Thyroid gland (tissue), 4 donors: Measurements from ENCODE around the gene SHISA4. TPM values are rescaled to one million over a fixed set of nuclear protein-coding genes. Genes with fewer than 3 reads are reported as not detected.
A peak's percentile ranks its signal among the peaks of the same experiment; 100 is the strongest.

Source experiments
- DNase-seq, 2 donors: peaks; one replicate each; pipeline ENCODE4 v3.0.0-alpha.2; 2019
- H3K27ac ChIP-seq, 3 donors: fragments of 200-600 bp; sonication (generic); 1 replicate in 2 of 3; 2 replicates in 1 of 3; pipeline ENCODE4 v1.5.1; 2016 to 2019; ENCODE audit warnings: mild to moderate bottlenecking in 1 of 3, moderate library complexity in 1 of 3
- H3K27me3 ChIP-seq: fragments of 200-600 bp; sonication (generic); one replicate; pipeline ENCODE4 v1.5.1; 2019
- H3K36me3 ChIP-seq, 2 donors: fragments of 200-600 bp; sonication (generic); one replicate each; pipeline ENCODE4 v1.5.1; 2016 to 2019
- H3K4me1 ChIP-seq, 2 donors: fragments of 200-600 bp; sonication (generic); one replicate each; pipeline ENCODE4 v1.5.1; 2017 to 2019
- H3K4me3 ChIP-seq, 3 donors: fragments of 200-600 bp; sonication (generic); replicated peaks in 1 of 3; 1 replicate in 2 of 3; 2 replicates in 1 of 3; pipeline ENCODE4 v1.5.1; 2016; ENCODE audit warnings: mild to moderate bottlenecking in 1 of 3
- H3K9me3 ChIP-seq: fragments of 200-600 bp; sonication (generic); one replicate; pipeline ENCODE4 v1.5.1; 2017
- CTCF ChIP-seq, 6 experiments: fragments of 200-600 bp in 3 of 6; fragments of 450-650 bp in 3 of 6; sonication (generic) in 3 of 6; IDR thresholded peaks; one replicate each; pipeline ENCODE4 v1.5.1; 2016 to 2019; ENCODE audit warnings: antibody characterized with exemption in 6 of 6, mild to moderate bottlenecking in 2 of 6, inconsistent platforms in 1 of 6, moderate library complexity in 1 of 6
- POLR2A ChIP-seq, 2 donors: fragments of 450-650 bp; IDR thresholded peaks; one replicate each; pipeline ENCODE4 v1.6.1; 2017; ENCODE audit warnings: antibody characterized with exemption in 2 of 2, mild to moderate bottlenecking in 2 of 2, moderate library complexity in 1 of 2
- WGBS, 2 donors: methylation state at CpG; one replicate each; pipeline ENCODE4 v1.1.5; 2017; 5-methylcytosine and 5-hydroxymethylcytosine counted together
- intact Hi-C: fragments of 100-400 bp; cut with DNase I; formaldehyde crosslinking; loops from one replicate; pipeline ENCODE4 v1.15.1; 2023
- total RNA-seq, 4 donors: library from RNA; depleted of rRNA; stranded (reverse); fragments of >200 nt; gene quantifications; one replicate each; pipeline ENCODE4 v1.2.3, GENCODE V29; 2016

SHISA4 gene
- total RNA-seq, 4 donors from 2014 or later = 28.8 to 60.3 (median 50.3) TPM

DNA sequence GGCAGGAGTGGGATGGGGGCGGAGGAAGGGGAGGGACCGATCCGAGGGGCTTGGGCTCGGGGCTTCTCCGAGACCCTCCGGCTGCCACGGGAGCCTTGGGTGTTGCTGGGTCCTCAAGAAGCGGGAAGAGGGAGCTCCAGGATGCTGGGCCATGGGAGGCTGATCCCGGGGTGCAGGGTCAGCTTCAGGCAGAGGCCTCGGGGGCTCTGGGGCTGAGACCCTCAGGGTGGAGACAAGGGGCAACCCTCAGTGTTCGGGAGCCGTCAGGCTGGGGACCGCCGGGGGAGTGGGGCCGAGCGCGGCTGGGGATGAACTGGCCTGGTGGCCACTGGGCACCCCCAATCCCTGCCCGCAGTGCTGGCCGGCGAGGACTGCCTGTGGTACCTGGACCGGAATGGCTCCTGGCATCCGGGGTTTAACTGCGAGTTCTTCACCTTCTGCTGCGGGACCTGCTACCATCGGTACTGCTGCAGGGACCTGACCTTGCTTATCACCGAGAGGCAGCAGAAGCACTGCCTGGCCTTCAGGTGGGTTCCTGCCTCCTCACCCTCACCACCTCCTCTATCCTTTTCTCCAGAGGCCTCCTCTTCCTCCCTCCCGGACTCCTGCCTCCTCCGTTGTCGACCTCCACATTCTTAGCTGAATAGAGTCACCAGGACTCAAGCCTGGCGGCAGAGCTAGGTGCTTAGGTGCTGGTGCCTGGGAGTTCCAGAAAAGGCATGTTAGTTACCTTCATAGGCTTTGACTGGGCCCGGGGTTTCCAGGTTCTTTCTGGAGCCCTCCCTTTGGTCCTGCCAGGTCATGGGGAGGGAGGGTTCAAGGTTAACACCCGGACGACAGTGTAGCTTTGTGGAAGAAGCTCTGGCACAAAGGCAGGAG lies 631 bp downstream of the SHISA4 start:
- peak; percentile 26 to 37 for DNase-seq
- Histone ChIP-seq H3K4me3 (peak overlapping the region; percentile 62 to 95 (median 71)), H3K9me3 (no peaks in the 10 kb centered on the region), H3K4me1 (peaks cover 17 to 39% of the 10 kb centered on the region in 2 donors), H3K27me3 (no peaks in the 10 kb centered on the region), H3K36me3 (no peaks in the 10 kb centered on the region), H3K27ac (peak overlapping the region; percentile 65 to 82 (median 69))
- 28% methylated on average over 17 of the region's 33 CpGs for WGBS, 2 donors
- TF ChIP-seq CTCF (IDR thresholded peaks at IDR 0.05) = no peak
- no peak for TF ChIP-seq POLR2A (IDR thresholded peaks at IDR 0.05)
- intact Hi-C loops = no loop called here

DNA sequence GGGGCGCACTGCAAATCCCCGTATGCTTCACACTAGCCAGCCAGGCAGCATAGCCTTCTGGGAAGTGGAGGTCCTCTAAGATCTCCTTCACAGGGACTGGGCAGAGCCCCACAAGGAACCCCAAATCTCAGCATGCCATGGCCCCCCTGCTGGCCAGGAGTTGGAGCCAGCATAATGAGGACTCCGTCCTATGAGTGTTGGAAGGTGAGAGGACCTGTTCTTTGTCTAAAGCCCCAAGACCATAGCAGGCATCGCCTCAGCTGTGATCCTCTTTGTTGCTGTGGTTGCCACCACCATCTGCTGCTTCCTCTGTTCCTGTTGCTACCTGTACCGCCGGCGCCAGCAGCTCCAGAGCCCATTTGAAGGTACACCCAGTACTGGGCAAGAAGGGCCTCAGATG lies 1.5 kb downstream of the SHISA4 start:
- TF ChIP-seq POLR2A (IDR thresholded peaks at IDR 0.05) = no peak
- no peak for TF ChIP-seq CTCF (IDR thresholded peaks at IDR 0.05)
- H3K4me3 ChIP-seq = no peak overlapping the region
- peaks cover 10 to 30% of the 10 kb centered on the region in 2 donors for H3K4me1 ChIP-seq
- no peaks in the 10 kb centered on the region for H3K36me3 ChIP-seq
- DNase-seq = no peak
- WGBS, 2 donors = 90 to 91% methylated on average over 7 of the region's 7 CpGs
- no peaks in the 10 kb centered on the region for H3K27me3 ChIP-seq
- H3K9me3 ChIP-seq = no peaks in the 10 kb centered on the region
- intact Hi-C loops = loop anchor here (2.0 to 10.0 kb wide), 2 partner anchors 83 to 225 kb away; no protein-coding TSS in a partner anchor
- H3K27ac ChIP-seq = no peak overlapping the region

DNA sequence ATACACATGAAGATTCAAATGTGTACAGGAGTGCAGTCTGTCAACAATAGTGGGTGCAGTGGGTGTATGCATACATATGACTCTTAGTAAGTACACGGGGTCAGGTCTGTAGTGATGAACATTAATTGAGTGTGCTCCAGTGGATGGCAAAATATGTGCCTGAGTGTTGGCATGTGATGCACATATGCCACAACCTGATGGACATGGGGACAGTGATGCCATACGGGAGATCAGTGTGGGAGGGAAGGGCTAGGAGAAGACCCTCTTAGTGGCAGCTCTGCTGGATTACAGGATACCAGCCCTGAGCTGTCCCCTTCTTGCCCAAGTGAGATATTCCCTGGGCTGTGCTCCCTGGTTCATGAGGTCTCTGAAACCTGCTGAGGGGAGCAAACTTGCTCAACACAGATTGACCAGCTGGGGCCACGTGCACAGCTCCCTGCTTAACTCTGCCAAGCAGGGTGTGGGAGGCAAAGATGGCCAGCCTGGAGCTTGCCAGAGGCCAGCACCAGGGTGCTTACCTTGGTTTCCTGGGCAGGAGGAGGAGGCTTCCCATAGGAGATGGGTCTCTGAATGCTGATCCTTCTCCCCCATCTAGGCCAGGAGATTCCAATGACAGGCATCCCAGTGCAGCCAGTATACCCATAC lies 2.2 kb downstream of the SHISA4 start:
- no peaks in the 10 kb centered on the region for H3K36me3 ChIP-seq
- H3K4me3 ChIP-seq = no peak overlapping the region
- peaks cover 9 to 23% of the 10 kb centered on the region in 2 donors for H3K4me1 ChIP-seq
- H3K27me3 ChIP-seq = no peaks in the 10 kb centered on the region
- H3K9me3 ChIP-seq = no peaks in the 10 kb centered on the region
- H3K27ac ChIP-seq = no peak overlapping the region
- intact Hi-C loops = loop anchor here (2.0 to 10.0 kb wide), 2 partner anchors 82 to 224 kb away; no protein-coding TSS in a partner anchor
- DNase-seq = no peak
- WGBS, 2 donors = 65 to 89% methylated on average over 3 of the region's 3 CpGs
- TF ChIP-seq CTCF (IDR thresholded peaks at IDR 0.05) (no peak), POLR2A (IDR thresholded peaks at IDR 0.05) (no peak)

DNA sequence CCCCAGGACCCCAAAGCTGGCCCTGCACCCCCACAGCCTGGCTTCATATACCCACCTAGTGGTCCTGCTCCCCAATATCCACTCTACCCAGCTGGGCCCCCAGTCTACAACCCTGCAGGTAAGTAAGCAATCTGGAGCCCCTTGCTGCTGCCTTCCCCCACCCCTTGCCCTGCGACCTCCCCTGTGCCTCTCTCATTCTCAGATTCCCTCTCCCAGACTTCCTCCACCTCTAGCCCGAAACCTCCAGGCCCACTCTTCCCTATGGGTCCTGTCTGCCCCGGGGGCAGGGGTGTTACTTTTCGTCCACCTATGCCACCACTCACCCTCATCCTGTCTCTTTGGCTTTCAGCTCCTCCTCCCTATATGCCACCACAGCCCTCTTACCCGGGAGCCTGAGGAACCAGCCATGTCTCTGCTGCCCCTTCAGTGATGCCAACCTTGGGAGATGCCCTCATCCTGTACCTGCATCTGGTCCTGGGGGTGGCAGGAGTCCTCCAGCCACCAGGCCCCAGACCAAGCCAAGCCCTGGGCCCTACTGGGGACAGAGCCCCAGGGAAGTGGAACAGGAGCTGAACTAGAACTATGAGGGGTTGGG lies 2.9 kb downstream of the SHISA4 start:
- no peaks in the 10 kb centered on the region for H3K27me3 ChIP-seq
- TF ChIP-seq CTCF (IDR thresholded peaks at IDR 0.05) (no peak), POLR2A (IDR thresholded peaks at IDR 0.05) (no peak)
- no peaks in the 10 kb centered on the region for H3K9me3 ChIP-seq
- peaks cover 9 to 21% of the 10 kb centered on the region in 2 donors for H3K4me1 ChIP-seq
- peak in 1 of 2 donors; percentile 2 for DNase-seq
- no peak overlapping the region for H3K4me3 ChIP-seq
- WGBS, 2 donors = 88 to 89% methylated on average over 5 of the region's 5 CpGs
- no peak overlapping the region for H3K27ac ChIP-seq
- intact Hi-C loops = loop anchor here (2.0 to 10.0 kb wide), 2 partner anchors 81 to 223 kb away; no protein-coding TSS in a partner anchor
- no peaks in the 10 kb centered on the region for H3K36me3 ChIP-seq
